Measurements from ENCODE around the gene CRP.
"Not testable (repeated sequence)": the region's sequence is repeated elsewhere in the genome, so short reads cannot be mapped to it uniquely, and the experiment has no call there.

GRCh38 chr1:159672390-159672789 is 42.0 kb downstream of the CRP start:
- TF ChIP-seq CTCF, POLR2A (IDR thresholded peaks at IDR 0.05): not testable (repeated sequence)
